IMR-90 (cell line): ENCODE results near the gene PLA2G15.

Experiments
- CEBPB ChIP-seq: IDR thresholded peaks from 2 replicates; pipeline ENCODE4 v1.6.1; 2012; ENCODE audit warnings: low read depth, low read length, improper control_type of control experiment
- MAFK ChIP-seq: IDR thresholded peaks from 2 replicates; pipeline ENCODE4 v1.6.1; 2012; ENCODE audit warnings: low read depth, low read length, improper control_type of control experiment
- POLR2A ChIP-seq: IDR thresholded peaks from 2 replicates; pipeline ENCODE4 v1.6.1; 2012; ENCODE audit warnings: mild to moderate bottlenecking, low read depth, low read length
- RAD21 ChIP-seq: IDR thresholded peaks from 2 replicates; pipeline ENCODE4 v1.6.1; 2012; ENCODE audit warnings: low read length, improper control_type of control experiment
- SMC3 ChIP-seq: fragments of 150-350 bp; IDR thresholded peaks from 2 replicates; pipeline ENCODE4 v1.6.1; 2016; ENCODE audit warnings: low read depth, mild to moderate bottlenecking, antibody characterized with exemption, low read length, moderate library complexity
- TF ChIP-seq, protein P1 (sequence below): conservative IDR thresholded peaks from 2 replicates; pipeline ENCODE4 v1.5.1; 2012; ENCODE audit warnings: mild to moderate bottlenecking, low read depth, low read length, improper control_type of control experiment
- TF ChIP-seq, protein P2 (sequence below): fragments of 150-350 bp; IDR thresholded peaks from 2 replicates; pipeline ENCODE4 v1.6.1; 2016; ENCODE audit warnings: low read depth, mild to moderate bottlenecking, low read length, moderate library complexity, borderline replicate concordance

DNA sequence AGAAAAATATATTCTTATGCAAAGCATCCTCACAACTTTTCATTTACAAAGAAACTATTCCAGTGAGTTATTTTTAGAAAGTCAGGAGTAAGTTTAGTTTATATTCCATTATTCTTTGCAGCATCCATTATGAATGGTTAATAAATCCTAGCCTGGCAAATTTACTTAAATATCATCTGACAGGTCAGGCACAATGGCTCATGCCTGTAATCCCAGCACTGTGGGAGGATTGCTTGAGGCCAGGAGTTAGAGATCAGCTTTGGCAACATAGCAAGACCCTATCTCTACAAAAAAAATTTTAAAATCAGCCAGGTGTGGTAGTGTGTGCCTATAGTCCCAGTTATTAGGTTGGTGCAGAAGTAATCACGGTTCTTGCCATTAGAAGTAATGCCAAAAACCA lies 22.1 kb upstream of the PLA2G15 start:
- TF ChIP-seq, protein P1, sequence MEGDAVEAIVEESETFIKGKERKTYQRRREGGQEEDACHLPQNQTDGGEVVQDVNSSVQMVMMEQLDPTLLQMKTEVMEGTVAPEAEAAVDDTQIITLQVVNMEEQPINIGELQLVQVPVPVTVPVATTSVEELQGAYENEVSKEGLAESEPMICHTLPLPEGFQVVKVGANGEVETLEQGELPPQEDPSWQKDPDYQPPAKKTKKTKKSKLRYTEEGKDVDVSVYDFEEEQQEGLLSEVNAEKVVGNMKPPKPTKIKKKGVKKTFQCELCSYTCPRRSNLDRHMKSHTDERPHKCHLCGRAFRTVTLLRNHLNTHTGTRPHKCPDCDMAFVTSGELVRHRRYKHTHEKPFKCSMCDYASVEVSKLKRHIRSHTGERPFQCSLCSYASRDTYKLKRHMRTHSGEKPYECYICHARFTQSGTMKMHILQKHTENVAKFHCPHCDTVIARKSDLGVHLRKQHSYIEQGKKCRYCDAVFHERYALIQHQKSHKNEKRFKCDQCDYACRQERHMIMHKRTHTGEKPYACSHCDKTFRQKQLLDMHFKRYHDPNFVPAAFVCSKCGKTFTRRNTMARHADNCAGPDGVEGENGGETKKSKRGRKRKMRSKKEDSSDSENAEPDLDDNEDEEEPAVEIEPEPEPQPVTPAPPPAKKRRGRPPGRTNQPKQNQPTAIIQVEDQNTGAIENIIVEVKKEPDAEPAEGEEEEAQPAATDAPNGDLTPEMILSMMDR: no peak
- TF ChIP-seq, protein P2, sequence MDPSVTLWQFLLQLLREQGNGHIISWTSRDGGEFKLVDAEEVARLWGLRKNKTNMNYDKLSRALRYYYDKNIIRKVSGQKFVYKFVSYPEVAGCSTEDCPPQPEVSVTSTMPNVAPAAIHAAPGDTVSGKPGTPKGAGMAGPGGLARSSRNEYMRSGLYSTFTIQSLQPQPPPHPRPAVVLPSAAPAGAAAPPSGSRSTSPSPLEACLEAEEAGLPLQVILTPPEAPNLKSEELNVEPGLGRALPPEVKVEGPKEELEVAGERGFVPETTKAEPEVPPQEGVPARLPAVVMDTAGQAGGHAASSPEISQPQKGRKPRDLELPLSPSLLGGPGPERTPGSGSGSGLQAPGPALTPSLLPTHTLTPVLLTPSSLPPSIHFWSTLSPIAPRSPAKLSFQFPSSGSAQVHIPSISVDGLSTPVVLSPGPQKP: no peak
- TF ChIP-seq POLR2A (no peak), CEBPB (no peak), MAFK (no peak), RAD21 (no peak), SMC3 (no peak)
